ENCODE data around the gene MYADM.

MYADM gene

GRCh38 chr19:53909471-53910169, 41.9 kb downstream of the MYADM start:
- DNase-seq (ENCODE audit: low spot score) = no peak
- no peak for TF ChIP-seq CTCF (conservative IDR thresholded peaks at IDR 0.05; ENCODE audit: low read depth)
- ChIA-PET CTCF (no interaction called here), POLR2A (ENCODE audit: low non-redundant PET) (no interaction called here)
- H3K27ac ChIP-seq = no peak overlapping the region

GRCh38 chr19:53910170-53910518, 42.5 kb downstream of the MYADM start:
- CTCF ChIA-PET = no interaction called here
- TF ChIP-seq CTCF (conservative IDR thresholded peaks at IDR 0.05; ENCODE audit: low read depth) = no peak
- DNase-seq (ENCODE audit: low spot score) = no peak
- H3K27ac ChIP-seq = no peak overlapping the region
- POLR2A ChIA-PET (ENCODE audit: low non-redundant PET) = no interaction called here

- H3K27ac ChIP-seq = no peak overlapping the region
- TF ChIP-seq CTCF (conservative IDR thresholded peaks at IDR 0.05; ENCODE audit: low read depth) = no peak
- ChIA-PET POLR2A (ENCODE audit: low non-redundant PET) (no interaction called here), CTCF (interaction anchor here (1.0 kb wide), 1 partner anchor 39 kb away, joined by 4 read pairs; no protein-coding TSS in a partner anchor)
- DNase-seq (ENCODE audit: low spot score) = no peak
Measured at GRCh38 chr19:53912653-53913052, 45.0 kb downstream of the MYADM start.

GRCh38 chr19:53915000-53915399, 47.3 kb downstream of the MYADM start:
- DNase-seq (ENCODE audit: low spot score) = no peak
- TF ChIP-seq CTCF (conservative IDR thresholded peaks at IDR 0.05; ENCODE audit: low read depth) = no peak
- POLR2A ChIA-PET (ENCODE audit: low non-redundant PET) = no interaction called here

GRCh38 chr19:53916004-53916403, 48.3 kb downstream of the MYADM start:
- no peak for DNase-seq (ENCODE audit: low spot score)
- H3K27ac ChIP-seq = no peak overlapping the region
- TF ChIP-seq CTCF (conservative IDR thresholded peaks at IDR 0.05; ENCODE audit: low read depth) = no peak
- ChIA-PET POLR2A (ENCODE audit: low non-redundant PET) (no interaction called here), CTCF (interaction anchor here (0.5 kb wide), 1 partner anchor 264 kb away, joined by 3 read pairs; no protein-coding TSS in a partner anchor)

More at GRCh38 chr19:53915000-53915399, 47.3 kb downstream of the MYADM start:
- H3K27ac ChIP-seq = no peak overlapping the region
- CTCF ChIA-PET = no interaction called here

- POLR2A ChIA-PET (ENCODE audit: low non-redundant PET) = no interaction called here
- CTCF ChIA-PET = interaction anchor here (0.9 to 1.0 kb wide), 3 partner anchors 10 to 25 kb away, joined by 3 read pairs; no protein-coding TSS in a partner anchor
- no peak for DNase-seq (ENCODE audit: low spot score)
- H3K27ac ChIP-seq = no peak overlapping the region
- TF ChIP-seq CTCF (conservative IDR thresholded peaks at IDR 0.05; ENCODE audit: low read depth) = no peak
Measured at GRCh38 chr19:53917356-53917755, 49.7 kb downstream of the MYADM start.
